ENCODE data around the gene CALML5.

Gene CALML5

DNA sequence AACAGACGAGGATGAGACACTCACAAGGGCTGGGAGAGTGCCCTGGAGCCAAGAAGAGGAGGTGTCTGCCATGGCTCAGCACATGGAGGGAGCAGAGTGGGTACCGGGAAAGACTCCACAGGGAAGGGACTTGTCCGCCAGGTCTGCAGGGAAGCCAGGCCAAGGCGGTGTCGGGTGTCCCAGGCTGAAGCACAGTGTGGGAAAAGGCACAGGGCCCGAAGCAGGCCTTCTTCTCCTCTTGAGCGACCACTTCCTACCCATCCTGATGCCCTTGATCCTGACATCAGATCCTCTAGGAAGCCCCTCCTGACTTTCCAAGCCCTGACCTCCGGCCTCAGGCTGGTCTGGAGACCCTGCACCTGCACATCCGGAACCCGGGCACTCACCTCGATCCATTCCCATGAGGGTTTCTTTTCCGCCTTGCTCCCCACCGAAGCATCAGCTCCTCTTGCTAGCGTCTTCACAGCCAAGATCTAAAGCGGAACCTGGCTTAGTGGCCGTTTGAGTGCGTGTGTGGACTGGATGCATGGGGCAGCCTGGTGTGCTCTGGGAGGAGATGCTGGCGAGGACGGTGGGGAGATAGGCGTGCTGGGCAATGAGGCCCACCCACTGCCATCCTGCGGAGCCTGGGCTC, 33.8 kb upstream of the CALML5 start:
- no peak for DNase-seq (ENCODE audit: low read depth in 2 of 2)

- DNase-seq (ENCODE audit: low read depth in 2 of 2), result no peak
Observed at GRCh38 chr10:5532618-5533097, 33.3 kb upstream of the CALML5 start.

GRCh38 chr10:5532307-5532605, 32.9 kb upstream of the CALML5 start:
- DNase-seq (ENCODE audit: low read depth in 2 of 2), result no peak

GRCh38 chr10:5531558-5532306, 32.4 kb upstream of the CALML5 start:
- DNase-seq (ENCODE audit: low read depth in 2 of 2), result no peak

GRCh38 chr10:5530846-5531557, 31.6 kb upstream of the CALML5 start:
- DNase-seq (ENCODE audit: low read depth in 2 of 2), result no peak

GRCh38 chr10:5530412-5530806, 31.0 kb upstream of the CALML5 start:
- no peak for DNase-seq (ENCODE audit: low read depth in 2 of 2)

DNA sequence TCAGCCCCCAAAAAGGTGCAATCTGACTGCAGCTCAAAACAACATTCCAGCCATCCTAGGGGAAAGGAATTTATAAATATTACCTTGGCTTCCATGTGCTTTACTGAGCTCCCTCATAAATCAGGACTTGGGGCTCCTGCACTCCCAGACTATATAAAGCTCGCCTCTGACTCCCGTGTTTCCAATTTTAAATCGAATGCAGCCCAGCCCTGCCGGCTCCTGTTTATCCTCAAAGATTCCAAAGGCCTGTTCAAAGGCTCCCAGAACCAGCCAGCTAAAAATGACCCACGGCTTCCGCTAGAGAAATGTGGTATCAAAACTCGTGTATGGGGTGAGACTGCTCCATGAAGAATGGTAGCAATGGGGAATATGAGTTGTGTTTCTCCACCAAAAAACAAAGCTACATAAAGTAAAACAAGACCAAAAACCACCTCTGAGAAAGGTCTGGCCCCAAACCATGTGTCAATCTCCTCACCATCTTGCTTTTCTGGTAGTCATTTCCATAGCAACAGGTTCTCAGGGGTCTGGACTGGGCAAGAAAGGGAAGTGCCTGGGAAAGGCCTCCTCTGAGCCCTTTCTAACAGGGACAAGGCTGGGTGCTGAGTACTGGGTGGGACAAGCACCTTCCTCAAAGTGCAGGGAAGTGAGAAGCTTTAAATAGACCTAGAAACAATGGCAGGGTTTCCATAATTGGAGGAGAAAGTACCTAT, 30.5 kb upstream of the CALML5 start:
- no peak for DNase-seq (ENCODE audit: low read depth in 2 of 2)

- no peak for DNase-seq (ENCODE audit: low read depth in 2 of 2)
Observed at GRCh38 chr10:5528989-5529701, 29.8 kb upstream of the CALML5 start.

DNA sequence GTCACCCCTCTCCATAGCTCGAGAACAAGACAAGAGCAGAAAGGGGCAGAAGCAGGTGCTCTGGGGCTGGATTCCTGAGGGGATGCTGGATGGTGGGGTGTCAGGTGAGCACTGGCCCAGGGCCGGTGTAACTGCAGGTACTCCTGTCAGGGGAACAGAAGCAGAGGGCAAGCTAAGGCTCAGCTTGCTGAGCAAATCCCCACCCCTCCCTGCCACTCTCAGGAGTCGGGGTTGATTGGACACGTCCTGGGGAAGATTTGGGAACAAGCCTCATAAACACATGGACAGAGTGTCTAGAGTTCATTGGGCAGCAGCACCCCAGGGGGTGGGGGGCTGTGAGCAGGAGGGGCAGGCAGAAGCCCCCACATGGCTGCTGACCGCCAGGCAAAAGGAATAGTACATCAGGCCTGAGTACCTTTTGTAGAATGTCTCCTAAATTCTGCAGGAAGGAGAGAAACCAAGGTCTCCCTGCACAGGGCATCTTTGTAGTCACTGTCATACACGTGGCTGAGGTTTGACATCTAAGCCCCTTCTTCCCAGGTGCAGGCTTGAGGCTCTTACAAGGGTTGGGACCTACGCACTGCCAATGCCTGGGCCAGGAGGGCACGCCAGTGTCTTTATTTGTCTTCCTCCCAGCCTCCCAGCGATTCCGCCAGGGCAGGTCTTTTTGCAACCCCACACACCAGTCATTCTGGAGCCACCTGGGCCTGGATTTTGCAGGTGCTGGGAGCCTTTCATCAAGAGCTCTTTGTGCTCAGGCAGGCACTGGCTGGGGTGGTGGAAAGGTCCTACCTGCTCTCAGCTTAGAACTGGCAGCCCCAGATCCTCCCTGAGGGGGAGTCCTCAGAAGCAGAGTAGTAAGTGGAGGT, 28.2 kb upstream of the CALML5 start:
- DNase-seq (ENCODE audit: low read depth in 2 of 2), result no peak

GRCh38 chr10:5526691-5527331, 27.4 kb upstream of the CALML5 start:
- no peak for DNase-seq (ENCODE audit: low read depth in 2 of 2)

DNA sequence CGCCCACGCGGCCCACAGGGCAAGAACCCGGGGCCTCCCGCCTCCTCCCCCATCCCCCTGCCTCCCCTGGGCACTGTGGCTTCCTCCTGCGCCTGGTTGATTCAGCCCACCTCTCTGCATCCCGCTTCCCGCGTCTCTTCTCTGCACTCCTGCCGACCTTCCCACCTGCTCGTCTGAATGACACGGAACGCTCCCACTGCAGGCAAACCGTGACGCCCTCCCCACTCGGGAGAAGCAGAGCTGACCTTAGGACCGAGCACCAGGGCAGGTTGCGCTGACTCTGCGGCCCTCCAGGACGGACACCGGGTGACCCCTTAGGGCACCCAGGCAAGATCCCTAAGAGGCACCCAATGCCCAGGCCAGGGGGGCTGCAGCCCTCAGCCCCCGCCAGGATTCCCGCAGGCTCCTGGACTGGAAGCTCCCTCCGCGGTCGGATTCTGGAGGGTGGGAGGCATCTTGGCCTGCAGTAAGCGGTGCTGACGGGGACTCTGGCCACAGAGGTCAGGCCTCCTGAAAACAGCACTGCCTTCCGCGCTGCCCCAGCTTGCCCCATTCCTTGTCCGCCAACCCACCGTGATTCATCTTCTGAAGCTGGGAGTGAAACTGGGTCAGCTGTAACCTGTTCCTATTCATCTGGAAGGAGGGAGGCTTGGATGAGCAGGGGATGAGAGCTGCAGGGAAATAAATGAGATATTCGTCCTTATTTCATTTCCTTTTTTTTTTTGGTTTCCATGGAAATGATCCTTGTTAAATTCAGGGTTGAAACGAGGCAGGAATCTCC, 26.4 kb upstream of the CALML5 start:
- DNase-seq (ENCODE audit: low read depth in 2 of 2), result no peak

- DNase-seq (ENCODE audit: low read depth in 2 of 2), result no peak
Observed at GRCh38 chr10:5524641-5525560, 25.5 kb upstream of the CALML5 start, which contains the start of gene CALML3. TSS of gene CALML3 (plus strand) at chr10:5524961. CDS start at chr10:5525086, 125 bp downstream.

DNA sequence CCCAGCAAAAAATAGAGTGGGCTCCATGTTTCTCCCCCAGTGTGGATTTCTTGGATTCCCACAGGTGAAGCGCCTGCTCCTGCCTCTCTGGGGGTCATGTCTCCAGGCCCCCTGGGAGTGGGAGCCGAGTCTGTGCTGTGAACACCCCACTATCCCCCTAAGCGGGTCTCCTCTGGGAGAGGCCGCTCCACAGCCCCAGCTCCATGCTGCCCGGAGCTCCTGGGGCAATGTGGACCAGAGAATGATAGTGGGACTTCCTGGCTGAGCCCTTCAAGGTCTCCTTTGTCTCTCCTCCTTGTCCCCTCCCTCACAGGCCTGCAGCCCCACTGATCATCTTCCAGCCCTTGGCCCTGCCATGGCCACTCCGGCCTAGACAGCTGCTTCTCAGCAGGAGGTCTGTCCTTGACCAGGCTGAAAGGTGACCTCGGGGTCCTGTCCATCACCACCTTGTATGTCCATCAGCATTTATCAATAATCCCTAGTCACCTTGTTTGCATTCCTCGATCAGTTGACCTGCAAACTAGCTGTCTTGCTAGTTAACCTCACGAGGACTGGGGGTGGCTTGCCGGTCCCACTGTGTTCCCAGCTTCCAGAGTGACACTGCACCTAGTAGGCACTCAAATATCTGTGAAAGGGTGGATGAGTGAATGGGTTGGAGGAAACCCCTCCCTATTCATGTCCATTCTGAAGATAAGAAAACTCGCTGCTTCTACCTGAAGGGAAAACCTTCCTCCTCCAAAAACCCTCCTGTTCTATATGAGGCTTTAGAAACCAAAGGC, 24.6 kb upstream of the CALML5 start:
- DNase-seq (ENCODE audit: low read depth in 2 of 2), result no peak

DNA sequence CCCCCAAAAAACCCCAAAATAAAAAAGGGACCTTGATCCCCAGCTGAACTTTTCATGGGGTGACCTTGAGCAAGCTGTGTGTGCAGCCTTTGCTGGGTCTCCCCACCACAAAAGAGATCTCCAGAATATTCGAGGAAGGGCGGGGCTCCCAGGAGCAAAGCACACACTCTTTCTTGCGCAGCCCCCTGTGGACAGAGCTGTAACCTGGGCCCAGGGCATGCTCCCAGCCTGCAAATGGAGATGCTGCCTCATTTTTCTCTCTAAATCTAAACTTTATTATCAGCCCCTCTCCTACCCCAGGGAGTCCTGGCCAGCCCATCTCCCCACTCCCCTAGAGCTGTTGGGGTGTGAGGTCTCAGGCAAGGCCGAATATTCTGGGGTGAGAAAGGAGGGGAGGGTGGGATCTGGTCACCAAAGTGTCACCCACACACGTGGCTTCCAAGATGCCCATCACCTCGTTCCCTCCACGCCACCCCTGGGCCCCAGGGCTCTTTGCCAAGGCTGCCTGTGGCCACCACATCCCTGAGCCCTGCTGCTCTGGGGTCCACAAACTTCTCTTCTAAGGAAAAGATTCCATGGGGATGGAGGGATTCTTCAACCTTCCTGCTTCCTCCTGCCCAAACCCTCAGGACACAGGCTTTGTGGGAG, 23.7 kb upstream of the CALML5 start:
- no peak for DNase-seq (ENCODE audit: low read depth in 2 of 2)

- no peak for DNase-seq (ENCODE audit: low read depth in 2 of 2)
Observed at GRCh38 chr10:5519054-5519453, 19.7 kb upstream of the CALML5 start.

GRCh38 chr10:5518143-5518542, 18.8 kb upstream of the CALML5 start:
- no peak for DNase-seq (ENCODE audit: low read depth in 2 of 2)

GRCh38 chr10:5517546-5517945, 18.2 kb upstream of the CALML5 start:
- DNase-seq (ENCODE audit: low read depth in 2 of 2), result no peak
